SK-N-SH treated with all-trans-retinoic acid at 6 μM for 48 hours (cell line): ENCODE data around the gene PEAR1.

ENCODE experiments used
- ARNTL ChIP-seq: fragments of 450-650 bp; formaldehyde crosslinking; IDR thresholded peaks from 2 replicates; pipeline ENCODE4 v1.5.0; 2020; ENCODE audit warnings: low read depth, mild to moderate bottlenecking, moderate library complexity, borderline replicate concordance
- CSDC2 ChIP-seq: fragments of 250-450 bp; sonication (Bioruptor Pico); IDR thresholded peaks from 2 replicates; pipeline ENCODE4 v1.5.0; 2020; ENCODE audit warnings: mild to moderate bottlenecking, moderate library complexity
- CSRNP3 ChIP-seq: fragments of 250-450 bp; sonication (Bioruptor Pico); IDR thresholded peaks from 2 replicates; pipeline ENCODE4 v1.5.1; 2021; ENCODE audit warnings: mild to moderate bottlenecking, moderate library complexity
- ESRRG ChIP-seq: fragments of 250-450 bp; sonication (Bioruptor Pico); IDR thresholded peaks from 2 replicates; pipeline ENCODE4 v1.6.1; 2021; ENCODE audit warnings: mild to moderate bottlenecking
- ISL1 ChIP-seq: fragments of 250-450 bp; sonication (Bioruptor Pico); IDR thresholded peaks from 2 replicates; pipeline ENCODE4 v2.1.2; 2022; ENCODE audit warnings: mild to moderate bottlenecking, moderate library complexity
- OSR1 ChIP-seq: fragments of 250-450 bp; sonication (Bioruptor Pico); IDR thresholded peaks from 2 replicates; pipeline ENCODE4 v1.8.0; 2022; ENCODE audit warnings: moderate library complexity, mild to moderate bottlenecking, inconsistent platforms
- PATZ1 ChIP-seq: fragments of 250-450 bp; sonication (Bioruptor Pico); IDR thresholded peaks from 2 replicates; pipeline ENCODE4 v1.8.0; 2020; ENCODE audit warnings: mild to moderate bottlenecking, moderate library complexity, borderline replicate concordance
- PPARA ChIP-seq: fragments of 250-450 bp; sonication (Bioruptor Pico); IDR thresholded peaks from 2 replicates; pipeline ENCODE4 v1.5.0; 2020; ENCODE audit warnings: mild to moderate bottlenecking, borderline replicate concordance
- RARB ChIP-seq: fragments of 250-450 bp; sonication (Bioruptor Pico); IDR thresholded peaks from 2 replicates; pipeline ENCODE4 v1.8.0; 2021; ENCODE audit warnings: mild to moderate bottlenecking, moderate library complexity
- TOX ChIP-seq: fragments of 250-450 bp; sonication (Bioruptor Pico); IDR thresholded peaks from 2 replicates; pipeline ENCODE4 v1.8.0; 2021; ENCODE audit warnings: mild to moderate bottlenecking, moderate library complexity, borderline replicate concordance
- ZC3H10 ChIP-seq: fragments of 250-450 bp; sonication (Bioruptor Pico); IDR thresholded peaks from 2 replicates; pipeline ENCODE4 v1.5.1; 2021; ENCODE audit warnings: mild to moderate bottlenecking, moderate library complexity
- ZFP3 ChIP-seq: fragments of 250-450 bp; sonication (Bioruptor Pico); IDR thresholded peaks from 2 replicates; pipeline ENCODE4 v1.5.0; 2020; ENCODE audit warnings: mild to moderate bottlenecking, moderate library complexity
- ZNF565 ChIP-seq: fragments of 450-650 bp; formaldehyde crosslinking; conservative IDR thresholded peaks from 2 replicates; pipeline ENCODE4 v1.5.0; 2020; ENCODE audit warnings: low read depth, mild to moderate bottlenecking, moderate library complexity

DNA sequence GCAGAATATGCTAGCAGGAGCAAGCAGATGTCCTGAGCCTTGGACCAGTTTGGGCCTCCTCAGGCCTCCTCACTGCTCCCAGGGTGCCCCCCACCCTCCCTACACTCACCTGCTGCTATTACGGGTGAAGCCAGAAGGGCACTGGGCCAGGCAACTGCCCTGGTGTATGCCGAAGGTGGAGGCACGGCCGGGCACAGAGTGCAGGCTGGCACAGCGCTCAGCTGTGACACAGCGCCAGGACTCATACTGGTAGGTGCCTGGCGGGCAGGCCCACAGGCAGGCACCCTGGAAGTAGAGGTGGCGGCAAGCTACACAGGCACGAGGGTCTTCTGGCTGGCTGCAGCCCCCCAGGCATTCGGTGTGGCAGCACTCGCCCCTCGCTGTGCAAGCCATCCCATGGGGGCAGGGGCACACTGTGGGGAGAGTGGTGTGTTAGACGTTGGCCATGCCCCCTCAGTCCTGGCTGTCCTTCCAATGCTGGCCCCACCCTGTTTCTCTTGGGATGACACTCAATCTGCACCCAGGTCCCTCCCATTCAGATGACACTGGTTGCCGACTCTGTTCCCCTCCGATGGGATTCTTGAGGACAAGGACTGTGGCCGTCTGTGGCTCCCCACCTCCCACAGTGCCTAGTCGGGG, 41.6 kb upstream of the PEAR1 start:
- no peak for TF ChIP-seq ESRRG
- TF ChIP-seq OSR1 (CRISPR knock-in tag), result no peak
- no peak for TF ChIP-seq PPARA (CRISPR knock-in tag)
- no peak for TF ChIP-seq ARNTL (CRISPR knock-in tag)
- TF ChIP-seq PATZ1 (CRISPR knock-in tag), result no peak
- no peak for TF ChIP-seq CSRNP3 (CRISPR knock-in tag)
- TF ChIP-seq TOX, result no peak
- no peak for TF ChIP-seq ISL1 (CRISPR knock-in tag)
- no peak for TF ChIP-seq ZC3H10 (CRISPR knock-in tag)
- no peak for TF ChIP-seq RARB (CRISPR knock-in tag)
- TF ChIP-seq CSDC2, result no peak
- no peak for TF ChIP-seq ZNF565
- TF ChIP-seq ZFP3 (CRISPR knock-in tag), result no peak
